SK-N-SH (cell line): Measurements from ENCODE around the gene ZNF385C. TPM values are rescaled to one million over a fixed set of nuclear protein-coding genes. Genes with fewer than 3 reads are reported as not detected.

ENCODE experiments used
- CTCF ChIA-PET: fragments of 300-600, 350-600 bp; formaldehyde crosslinking; extraction: SDS; loops from one replicate; lab custom pipeline; 2021; lab: Yijun Ruan, JAX
- POLR2A ChIA-PET: fragments of 350-600 bp; sonication (Branson Sonifier 250); formaldehyde crosslinking; extraction: SDS; loops from one replicate; lab custom pipeline; 2020; ENCODE audit warnings: antibody characterized with exemption, inconsistent platforms; lab: Yijun Ruan, JAX
- DNase-seq: peaks from one replicate; pipeline ENCODE4 v3.0.0; 2012
- H2AFZ ChIP-seq: fragments of 200-600 bp; sonication (generic); 2 replicates; pipeline ENCODE4 v1.8.1; 2016; ENCODE audit warnings: antibody characterized with exemption, mild to moderate bottlenecking, low read depth
- H3F3A ChIP-seq: fragments of 200-600 bp; sonication (generic); replicated peaks from 2 replicates; pipeline ENCODE3; 2016; ENCODE audit warnings: antibody characterized with exemption, mild to moderate bottlenecking; ENCODE audit not compliant: insufficient read depth
- H3K27ac ChIP-seq, 2 experiments: fragments of 200-500 bp in 1 of 2; fragments of 200-600 bp in 1 of 2; sonication (Bioruptor generic) in 1 of 2; sonication (generic), shearing (Covaris generic) in 1 of 2; 2 replicates each; pipeline versions ENCODE4 v1.5.1 to v1.6.1; 2014 to 2016; ENCODE audit warnings: low read depth in 2 of 2, inconsistent platforms in 1 of 2, low read length in 1 of 2, mild to moderate bottlenecking in 1 of 2, mixed read lengths in 1 of 2
- H3K27me3 ChIP-seq: fragments of 200-600 bp; sonication (generic), shearing (Covaris generic); 2 replicates; pipeline ENCODE4 v1.6.1; 2016; ENCODE audit warnings: mixed run types; ENCODE audit not compliant: insufficient read depth
- H3K36me3 ChIP-seq, 2 experiments: fragments of 200-500 bp in 1 of 2; fragments of 200-600 bp in 1 of 2; sonication (Bioruptor generic) in 1 of 2; sonication (generic) in 1 of 2; replicated peaks in 1 of 2; 2 replicates each; pipeline versions ENCODE3 to v1.5.1; 2014 to 2016; ENCODE audit warnings: low read length in 1 of 2, mild to moderate bottlenecking in 1 of 2; ENCODE audit not compliant: insufficient read depth in 2 of 2, control insufficient read depth in 1 of 2
- H3K4me1 ChIP-seq, 2 experiments: fragments of 200-500 bp in 1 of 2; fragments of 200-600 bp in 1 of 2; sonication (Bioruptor generic) in 1 of 2; sonication (generic), shearing (Covaris generic) in 1 of 2; 2 replicates each; pipeline versions ENCODE4 v1.5.1 to v1.6.1; 2014 to 2016; ENCODE audit warnings: low read depth in 1 of 2, low read length in 1 of 2, mixed run types in 1 of 2; ENCODE audit not compliant: insufficient read depth in 2 of 2, control insufficient read depth in 1 of 2
- H3K4me2 ChIP-seq: fragments of 200-600 bp; sonication (generic), shearing (Covaris generic); 2 replicates; pipeline ENCODE4 v1.6.1; 2017; ENCODE audit warnings: mixed run types
- H3K4me3 ChIP-seq, 2 experiments: fragments of 200-500 bp in 1 of 2; fragments of 200-600 bp in 1 of 2; sonication (Bioruptor generic) in 1 of 2; sonication (generic), shearing (Covaris generic) in 1 of 2; 2 replicates each; pipeline versions ENCODE4 v1.5.1 to v1.8.1; 2014 to 2016; ENCODE audit warnings: low read depth in 2 of 2, inconsistent platforms in 1 of 2, low read length in 1 of 2, mild to moderate bottlenecking in 1 of 2, mixed read lengths in 1 of 2, moderate library complexity in 1 of 2
- H3K79me2 ChIP-seq: fragments of 200-600 bp; sonication (generic); 2 replicates; pipeline ENCODE4 v1.8.1; 2017; ENCODE audit warnings: mild to moderate bottlenecking; ENCODE audit not compliant: insufficient read depth
- H3K9ac ChIP-seq: fragments of 200-600 bp; sonication (generic); 2 replicates; pipeline ENCODE4 v1.6.1; 2017; ENCODE audit warnings: mixed run types
- H3K9me2 ChIP-seq: fragments of 200-600 bp; sonication (generic); 2 replicates; pipeline ENCODE4 v1.6.1; 2017; ENCODE audit warnings: mixed run types
- H3K9me3 ChIP-seq: fragments of 200-600 bp; sonication (generic); 2 replicates; pipeline ENCODE4 v1.6.1; 2017; ENCODE audit warnings: mixed run types, mild to moderate bottlenecking, moderate library complexity
- H4K20me1 ChIP-seq: fragments of 200-600 bp; sonication (generic); 2 replicates; pipeline ENCODE4 v1.6.1; 2017; ENCODE audit warnings: mild to moderate bottlenecking, mixed run types; ENCODE audit not compliant: insufficient read depth
- CHD2 ChIP-seq: fragments of 150-350 bp; IDR thresholded peaks from 2 replicates; pipeline ENCODE4 v1.6.1; 2018; ENCODE audit warnings: low read length; ENCODE audit not compliant: partially characterized antibody
- CTCF ChIP-seq: fragments of 200-600 bp; sonication (generic); IDR thresholded peaks from 2 replicates; pipeline ENCODE4 v1.6.1; 2017; ENCODE audit warnings: antibody characterized with exemption, mild to moderate bottlenecking, moderate library complexity
- ELF1 ChIP-seq: IDR thresholded peaks from 2 replicates; pipeline ENCODE4 v1.4.0; 2012
- EZH2phosphoT487 ChIP-seq: fragments of 200-600 bp; sonication (generic); IDR thresholded peaks from 2 replicates; pipeline ENCODE4 v1.6.1; 2017; ENCODE audit warnings: low read depth, mixed run types, mild to moderate bottlenecking, antibody characterized with exemption, moderate library complexity, borderline replicate concordance
- FOSL2 ChIP-seq: IDR thresholded peaks from 2 replicates; pipeline ENCODE4 v1.4.0; 2012; ENCODE audit warnings: low read depth, mild to moderate bottlenecking, moderate library complexity, borderline replicate concordance
- FOXJ3 ChIP-seq: sonication (generic); formaldehyde crosslinking; IDR thresholded peaks from 2 replicates; pipeline ENCODE4 v1.5.1; 2020; ENCODE audit warnings: mild to moderate bottlenecking, missing genetic modification reagents
- FOXM1 ChIP-seq: IDR thresholded peaks from 2 replicates; pipeline ENCODE4 v1.4.0; 2012; ENCODE audit warnings: low read depth, mild to moderate bottlenecking
- GABPA ChIP-seq: IDR thresholded peaks from 2 replicates; pipeline ENCODE4 v1.4.0; 2012; ENCODE audit warnings: low read depth, mild to moderate bottlenecking
- GATA2 ChIP-seq: sonication (generic); formaldehyde crosslinking; IDR thresholded peaks from 2 replicates; pipeline ENCODE4 v1.5.0; 2020; ENCODE audit warnings: mild to moderate bottlenecking, missing genetic modification reagents
- JUND ChIP-seq: IDR thresholded peaks from 2 replicates; pipeline ENCODE4 v1.4.0; 2012
- MEF2A ChIP-seq: IDR thresholded peaks from 2 replicates; pipeline ENCODE4 v1.4.0; 2012; ENCODE audit warnings: low read depth, borderline replicate concordance
- MXI1 ChIP-seq: IDR thresholded peaks from 2 replicates; pipeline ENCODE4 v1.6.1; 2012; ENCODE audit warnings: mild to moderate bottlenecking, low read depth, low read length, improper control_type of control experiment
- NFIC ChIP-seq: IDR thresholded peaks from 2 replicates; pipeline ENCODE4 v1.4.0; 2012; ENCODE audit warnings: borderline replicate concordance
- NRF1 ChIP-seq: IDR thresholded peaks from 2 replicates; pipeline ENCODE4 v1.6.1; 2012; ENCODE audit warnings: low read depth, mild to moderate bottlenecking, low read length
- PBX3 ChIP-seq: IDR thresholded peaks from 2 replicates; pipeline ENCODE4; 2012
- RAD21 ChIP-seq: IDR thresholded peaks from 2 replicates; pipeline ENCODE4 v1.6.1; 2012; ENCODE audit warnings: mild to moderate bottlenecking, low read length
- RCOR1 ChIP-seq: fragments of 150-350 bp; IDR thresholded peaks from 2 replicates; pipeline ENCODE4 v1.6.1; 2017; ENCODE audit warnings: antibody characterized with exemption, low read length
- RFX5 ChIP-seq: IDR thresholded peaks from 2 replicates; pipeline ENCODE4 v1.6.1; 2012; ENCODE audit warnings: mild to moderate bottlenecking, improper control_type of control experiment, low read length
- RXRA ChIP-seq: IDR thresholded peaks from 2 replicates; pipeline ENCODE4 v1.4.0; 2012; ENCODE audit warnings: low read depth, mild to moderate bottlenecking, borderline replicate concordance
- SMC3 ChIP-seq: IDR thresholded peaks from 2 replicates; pipeline ENCODE4 v1.6.1; 2012; ENCODE audit warnings: low read depth, low read length, improper control_type of control experiment
- TAF1 ChIP-seq: IDR thresholded peaks from 2 replicates; pipeline ENCODE4 v1.6.1; 2012; ENCODE audit warnings: low read depth, mild to moderate bottlenecking, low read length, moderate library complexity, borderline replicate concordance
- TCF12 ChIP-seq: IDR thresholded peaks from 2 replicates; pipeline ENCODE4 v1.4.0; 2012
- USF2 ChIP-seq: fragments of 150-350 bp; IDR thresholded peaks from 2 replicates; pipeline ENCODE4 v1.6.1; 2017; ENCODE audit warnings: antibody characterized with exemption, low read length, low read depth, borderline replicate concordance
- YY1 ChIP-seq: IDR thresholded peaks from 2 replicates; pipeline ENCODE4 v1.4.0; 2012; ENCODE audit warnings: low read depth, mild to moderate bottlenecking
- ZBTB33 ChIP-seq: IDR thresholded peaks from 2 replicates; pipeline ENCODE4 v1.4.0; 2012; ENCODE audit warnings: low read depth, borderline replicate concordance
- WGBS: methylation state at CpG from one replicate; pipeline ENCODE4 v1.1.6; 2017; ENCODE audit warnings: low lambda C conversion rate; 5-methylcytosine and 5-hydroxymethylcytosine counted together
- polyA plus RNA-seq, 3 experiments: library from polyadenylated mRNA; depleted of rRNA; stranded (reverse); fragments of >200 nt; gene quantifications; 2 replicates each; pipeline ENCODE4 v1.2.3, GENCODE V29; 2012

The ZNF385C gene
- polyA plus RNA-seq, 1 of the 3 experiments (the other 2 are of a cell fraction) = 0.05 TPM

DNA sequence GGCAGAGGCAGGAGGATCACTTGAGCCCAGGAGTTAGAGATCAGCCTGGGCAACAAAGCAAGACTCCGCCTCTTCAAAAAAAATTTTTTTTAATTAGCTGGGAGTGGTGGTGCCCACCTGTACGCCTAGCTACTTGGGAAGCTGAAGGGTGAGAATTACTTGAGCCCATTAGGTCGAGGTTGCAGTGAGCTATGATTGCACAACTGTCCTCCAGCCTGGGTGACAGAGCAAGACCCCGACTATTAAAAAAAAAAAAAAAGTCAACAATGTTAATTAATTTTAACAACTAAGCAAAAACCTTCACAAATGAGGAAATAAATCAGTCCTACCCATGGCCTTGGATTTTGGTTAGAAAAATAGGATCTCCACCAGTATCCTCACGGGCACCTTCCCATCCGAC lies 8.9 kb upstream of the ZNF385C start:
- no peaks in the 10 kb centered on the region for H3K36me3 ChIP-seq
- ChIA-PET CTCF (interaction anchor here (1.0 to 29.9 kb wide), 6 partner anchors 9 to 144 kb away, joined by 4 to 496 read pairs (median 10); partner anchors contain the start of genes DNAJC7 and NKIRAS2), POLR2A (interaction anchor here (0.6 kb wide), 1 partner anchor 122 kb away, joined by 3 read pairs; no protein-coding TSS in a partner anchor)
- H2AFZ ChIP-seq = peak overlapping the region; percentile 86; the same call in 1 of the 2 replicates
- no peak for DNase-seq
- H3F3A ChIP-seq = no peaks in the 10 kb centered on the region
- TF ChIP-seq NFIC (no peak), TCF12 (no peak), NRF1 (no peak), RAD21 (no peak), TAF1 (no peak), YY1 (no peak), FOXM1 (no peak), GABPA (no peak), SMC3 (no peak), RCOR1 (no peak), MXI1 (no peak), RXRA (no peak), FOXJ3 (CRISPR knock-in tag) (no peak), PBX3 (no peak), ZBTB33 (no peak)
- H3K27me3 ChIP-seq = no peaks in the 10 kb centered on the region
- H3K79me2 ChIP-seq = no peaks in the 10 kb centered on the region
- no peaks in the 10 kb centered on the region for H4K20me1 ChIP-seq
- 48% methylated on average over 6 of the region's 6 CpGs for WGBS
- H3K4me3 ChIP-seq = peak overlapping the region; percentile 41 to 59
- peaks cover 0 to 11% of the 10 kb centered on the region in 2 experiments; a peak in 1 of 4 replicates for H3K4me1 ChIP-seq
- no peak overlapping the region for H3K27ac ChIP-seq
- H3K9ac ChIP-seq = no peak overlapping the region
- no peaks in the 10 kb centered on the region for H3K9me2 ChIP-seq
- no peaks in the 10 kb centered on the region for H3K9me3 ChIP-seq
- peak overlapping the region; percentile 87 for H3K4me2 ChIP-seq

- Histone ChIP-seq H3K27ac (no peak overlapping the region), H3K4me2 (no peak overlapping the region), H3K9ac (no peak overlapping the region), H3F3A (no peaks in the 10 kb centered on the region), H3K9me3 (no peaks in the 10 kb centered on the region), H2AFZ (no peak overlapping the region), H3K4me3 (no peak overlapping the region), H3K36me3 (no peaks in the 10 kb centered on the region), H3K9me2 (no peaks in the 10 kb centered on the region), H3K4me1 (peaks cover 0 to 10% of the 10 kb centered on the region in 2 experiments; a peak in 1 of 4 replicates), H3K27me3 (no peaks in the 10 kb centered on the region), H4K20me1 (no peaks in the 10 kb centered on the region), H3K79me2 (no peaks in the 10 kb centered on the region)
- whole genome bisulfite sequencing = 67% methylated on average over 2 of the region's 2 CpGs
- TF ChIP-seq RCOR1 = no peak
- no peak for TF ChIP-seq CTCF
- no peak for TF ChIP-seq GABPA
- TF ChIP-seq MEF2A = no peak
- no peak for TF ChIP-seq FOSL2
- no peak for TF ChIP-seq RAD21
- no peak for TF ChIP-seq ELF1
- TF ChIP-seq CHD2 = no peak
- no peak for TF ChIP-seq NRF1
- TF ChIP-seq USF2 = no peak
- no peak for TF ChIP-seq EZH2phosphoT487
- TF ChIP-seq JUND = no peak
- TF ChIP-seq RFX5 = no peak
- TF ChIP-seq GATA2 (CRISPR knock-in tag) = no peak
- ChIA-PET POLR2A (interaction anchor here (1.5 kb wide), 1 partner anchor 79 kb away, joined by 5 read pairs; no protein-coding TSS in a partner anchor), CTCF (interaction anchor here (15.2 to 29.9 kb wide), 2 partner anchors 39 to 82 kb away, joined by 187 to 496 read pairs; partner anchors contain the start of genes DNAJC7 and NKIRAS2)
- DNase-seq = no peak
Observed at GRCh38 chr17:42106009-42106408, 7.7 kb upstream of the ZNF385C start.
